K562 (cell line): ENCODE results near the gene SPTAN1. TPM values are rescaled to one million over a fixed set of nuclear protein-coding genes. Genes with fewer than 3 reads are reported as not detected.
A peak's percentile ranks its signal among the peaks of the same experiment; 100 is the strongest.

ENCODE experiments used
- ATAC-seq: fragments of 200-7000 bp; cut with Tn5 transposase; 3 replicates; pipeline ENCODE4 v1.9.1; 2020; ENCODE audit warnings: moderate library complexity
- BruUV-seq: library from RNA; stranded (reverse); fragments of 400-500 nt; replicated peaks from 2 replicates; lab custom pipeline; 2021; lab: Mats Ljungman, UMichigan
- CTCF ChIA-PET: fragments of 300-600 bp; formaldehyde crosslinking; extraction: SDS; loops from one replicate; lab custom pipeline; 2021; ENCODE audit warnings: low intra/inter-chr PET ratio; lab: Yijun Ruan, JAX
- POLR2A ChIA-PET: fragments of 300-600, 350-650 bp; sonication (Branson Sonifier 250); formaldehyde crosslinking; extraction: SDS; loops from one replicate; lab custom pipeline; 2021; ENCODE audit warnings: antibody characterized with exemption, inconsistent platforms; lab: Yijun Ruan, JAX
- DNase-seq, 4 experiments: peaks; one replicate each; pipeline versions ENCODE4 v3.0.0 to v3.0.0-alpha.2; 2011 to 2018; ENCODE audit warnings: low spot score in 3 of 4, mixed read lengths in 3 of 4; ENCODE audit errors: extremely low read depth in 1 of 4
- FAIRE-seq: peaks from 2 replicates; lab custom pipeline; 2011; peaks lifted over from hg19 to GRCh38; lab: Jason Lieb, UNC
- H2AFZ ChIP-seq: 2 replicates; pipeline ENCODE4 v1.6.0; 2011; ENCODE audit warnings: low read depth, low read length, control low read depth, inconsistent platforms
- H3K27ac ChIP-seq: fragments of 200-600 bp; 3 replicates; pipeline ENCODE4 v1.8.0; 2011; ENCODE audit warnings: low read depth, mild to moderate bottlenecking, control low read depth, inconsistent platforms, low read length, moderate library complexity, mixed read lengths; ENCODE audit errors: extremely low read depth
- H3K27me3 ChIP-seq, 2 experiments: fragments of 300-600 bp in 1 of 2; 2 replicates in 1 of 2; 3 replicates in 1 of 2; pipeline versions ENCODE4 v1.6.0 to v1.8.0; 2011; ENCODE audit warnings: inconsistent platforms in 2 of 2, low read length in 2 of 2, mild to moderate bottlenecking in 1 of 2, mixed read lengths in 1 of 2, moderate library complexity in 1 of 2; ENCODE audit not compliant: control insufficient read depth in 2 of 2, insufficient read depth in 2 of 2
- H3K36me3 ChIP-seq: fragments of 300-600 bp; 3 replicates; pipeline ENCODE4 v1.8.0; 2011; ENCODE audit warnings: mild to moderate bottlenecking, low read length, inconsistent platforms; ENCODE audit not compliant: control insufficient read depth, insufficient read depth
- H3K4me1 ChIP-seq, 2 experiments: fragments of 200-600 bp in 1 of 2; replicated peaks in 1 of 2; 2 replicates in 1 of 2; 3 replicates in 1 of 2; pipeline versions ENCODE4 v1.5.1 to v1.8.0; 2011; ENCODE audit warnings: inconsistent platforms in 2 of 2, low read length in 2 of 2, mild to moderate bottlenecking in 1 of 2, mixed read lengths in 1 of 2, moderate library complexity in 1 of 2; ENCODE audit not compliant: control insufficient read depth in 2 of 2, insufficient read depth in 2 of 2
- H3K4me2 ChIP-seq: 2 replicates; pipeline ENCODE4 v1.6.1; 2011; ENCODE audit warnings: low read length, control low read depth, inconsistent platforms, mixed read lengths; ENCODE audit not compliant: insufficient read depth
- H3K4me3 ChIP-seq: fragments of 200-600 bp; sonication (generic), shearing (Covaris generic); 2 replicates; pipeline ENCODE4 v1.5.1; 2016; ENCODE audit warnings: control low read depth, inconsistent platforms
- H3K79me2 ChIP-seq: fragments of 200-600 bp; 3 replicates; pipeline ENCODE4 v1.8.0; 2011; ENCODE audit warnings: low read length, inconsistent platforms; ENCODE audit not compliant: control insufficient read depth, insufficient read depth
- H3K9ac ChIP-seq, 2 experiments: 2 replicates each; pipeline versions ENCODE4 v1.6.0 to v1.6.1; 2011; ENCODE audit warnings: low read depth in 2 of 2, low read length in 2 of 2, control low read depth in 1 of 2, inconsistent platforms in 1 of 2, mild to moderate bottlenecking in 1 of 2, mixed read lengths in 1 of 2; ENCODE audit not compliant: insufficient read depth in 1 of 2
- H3K9me1 ChIP-seq: one replicate; pipeline ENCODE4 v1.6.0; 2011; ENCODE audit warnings: inconsistent platforms, mild to moderate bottlenecking, low read length, moderate library complexity; ENCODE audit not compliant: control insufficient read depth, insufficient read depth
- H3K9me3 ChIP-seq: replicated peaks from 2 replicates; pipeline ENCODE4 v1.5.1; 2011; ENCODE audit warnings: low read depth, low read length, inconsistent platforms; ENCODE audit not compliant: control insufficient read depth, insufficient read depth
- H4K20me1 ChIP-seq: replicated peaks from 2 replicates; pipeline ENCODE4 v1.6.1; 2011; ENCODE audit warnings: low read length, inconsistent platforms, mixed read lengths; ENCODE audit not compliant: control insufficient read depth, insufficient read depth
- POLR2G ChIP-seq: fragments of 200-400 bp; formaldehyde crosslinking; IDR thresholded peaks from 2 replicates; pipeline ENCODE4 v1.6.1; 2017; ENCODE audit warnings: low read depth, mild to moderate bottlenecking, antibody characterized with exemption, low read length, moderate library complexity
- WGBS: fragments of 100-300 bp; shearing (Covaris generic); methylation state at CpG from one replicate; pipeline ENCODE4 v1.1.6; 2016; ENCODE audit warnings: low coverage, mixed read lengths; ENCODE audit not compliant: insufficient coverage; ENCODE audit errors: missing lambda C conversion rate; 5-methylcytosine and 5-hydroxymethylcytosine counted together
- in situ Hi-C: fragments of 300-500 bp; cut with MboI; formaldehyde crosslinking; loops from 4 replicates; pipeline ENCODE4 v1.15.0; 2018; ENCODE audit warnings: inconsistent platforms, mixed read lengths
- intact Hi-C: fragments of 100-400 bp; cut with micrococcal nuclease; formaldehyde crosslinking; loops from 2 replicates; pipeline ENCODE4 v1.14.2; 2022
- polyA plus RNA-seq, 8 experiments: library from polyadenylated mRNA; depleted of rRNA in 4 of 8; stranded (reverse) in 5 of 8; unstranded in 3 of 8; fragments of >200 nt; fragmentation: Nextera tagmentation in 2 of 8; fragmentation: Illumina TruSeq in 1 of 8; extraction: Ambion mirVana in 2 of 8; extraction: Trizol in 1 of 8; gene quantifications; 2 replicates each; pipeline versions ENCODE4 v1.2.1 to v1.2.3, GENCODE V29; 2011 to 2014; ENCODE audit warnings: inconsistent platforms in 1 of 8, missing spikeins in 1 of 8
- total RNA-seq, 7 experiments: library from RNA; depleted of rRNA in 6 of 7; stranded (reverse); fragments of >200 nt in 6 of 7; fragmentation: Illumina TruSeq in 2 of 7; extraction: Trizol in 2 of 7; gene quantifications; 2 replicates each; pipeline versions ENCODE4 v1.2.1 to v1.2.3, GENCODE V29; 2011 to 2021; ENCODE audit warnings: low replicate concordance in 1 of 7
- TF ChIP-seq, protein P1 (sequence below): fragments of 250-450 bp; sonication (Bioruptor Pico); IDR thresholded peaks from 2 replicates; pipeline ENCODE4 v1.4.0; 2020; ENCODE audit warnings: mild to moderate bottlenecking, moderate library complexity, borderline replicate concordance

SPTAN1 gene
- total and polyA plus RNA-seq, 9 of the 15 experiments (the other 6 are each of a cell fraction or from before 2014, with no cell fraction given), result 1.5 to 13.5 (median 6.8) TPM

DNA sequence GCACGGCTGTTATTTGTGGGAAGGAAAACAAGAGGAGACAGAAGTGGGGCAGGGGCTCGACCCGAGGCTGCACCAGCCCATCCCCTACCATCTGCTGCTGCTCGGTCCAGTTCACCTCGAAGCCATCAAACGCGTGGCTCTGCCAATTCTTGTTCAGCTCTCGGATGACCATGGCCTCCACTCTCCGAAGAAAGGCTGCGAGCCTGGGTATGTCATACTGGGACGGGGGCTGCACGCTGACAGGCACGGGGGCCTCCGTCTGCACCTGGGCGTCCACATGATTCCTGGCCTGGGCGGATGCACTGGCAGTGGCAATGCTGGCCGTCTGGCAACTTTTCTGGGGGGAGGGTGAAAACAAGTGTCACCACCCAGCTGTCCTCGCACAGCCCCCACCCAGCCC, 88.2 kb downstream of the SPTAN1 start:
- TF ChIP-seq, protein P1, sequence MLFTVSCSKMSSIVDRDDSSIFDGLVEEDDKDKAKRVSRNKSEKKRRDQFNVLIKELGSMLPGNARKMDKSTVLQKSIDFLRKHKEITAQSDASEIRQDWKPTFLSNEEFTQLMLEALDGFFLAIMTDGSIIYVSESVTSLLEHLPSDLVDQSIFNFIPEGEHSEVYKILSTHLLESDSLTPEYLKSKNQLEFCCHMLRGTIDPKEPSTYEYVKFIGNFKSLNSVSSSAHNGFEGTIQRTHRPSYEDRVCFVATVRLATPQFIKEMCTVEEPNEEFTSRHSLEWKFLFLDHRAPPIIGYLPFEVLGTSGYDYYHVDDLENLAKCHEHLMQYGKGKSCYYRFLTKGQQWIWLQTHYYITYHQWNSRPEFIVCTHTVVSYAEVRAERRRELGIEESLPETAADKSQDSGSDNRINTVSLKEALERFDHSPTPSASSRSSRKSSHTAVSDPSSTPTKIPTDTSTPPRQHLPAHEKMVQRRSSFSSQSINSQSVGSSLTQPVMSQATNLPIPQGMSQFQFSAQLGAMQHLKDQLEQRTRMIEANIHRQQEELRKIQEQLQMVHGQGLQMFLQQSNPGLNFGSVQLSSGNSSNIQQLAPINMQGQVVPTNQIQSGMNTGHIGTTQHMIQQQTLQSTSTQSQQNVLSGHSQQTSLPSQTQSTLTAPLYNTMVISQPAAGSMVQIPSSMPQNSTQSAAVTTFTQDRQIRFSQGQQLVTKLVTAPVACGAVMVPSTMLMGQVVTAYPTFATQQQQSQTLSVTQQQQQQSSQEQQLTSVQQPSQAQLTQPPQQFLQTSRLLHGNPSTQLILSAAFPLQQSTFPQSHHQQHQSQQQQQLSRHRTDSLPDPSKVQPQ (CRISPR knock-in tag), result no peak
- TF ChIP-seq POLR2G, result peak; percentile 37; the same call in 1 of the 2 replicates
- peaks cover 6% of the 10 kb centered on the region for H4K20me1 ChIP-seq
- POLR2A ChIA-PET, result interaction anchor here (0.6 kb wide), 1 partner anchor 199 kb away, joined by 3 read pairs; no protein-coding TSS in a partner anchor
- in situ Hi-C loops (no loop called here), intact Hi-C loops (no loop called here)
- H3K27ac ChIP-seq, result no peak overlapping the region
- peaks cover 19% of the 10 kb centered on the region for H3K79me2 ChIP-seq
- H3K36me3 ChIP-seq, result peaks cover 64% of the 10 kb centered on the region
- peaks cover 0 to 18% of the 10 kb centered on the region in 2 experiments; a peak in 2 of 5 replicates for H3K4me1 ChIP-seq
- FAIRE-seq, result no peak
- H3K4me3 ChIP-seq, result no peak overlapping the region
- no peak overlapping the region; a peak in 1 of 4 replicates for H3K9ac ChIP-seq
- no peaks in the 10 kb centered on the region for H3K27me3 ChIP-seq
- no peak overlapping the region for H3K4me2 ChIP-seq
- no peak for ATAC-seq
- H2AFZ ChIP-seq, result no peak overlapping the region
- no TSS peak for BruUV-seq
- no peaks in the 10 kb centered on the region for H3K9me3 ChIP-seq
- 86% methylated on average over 9 of the region's 18 CpGs for WGBS
- no peaks in the 10 kb centered on the region for H3K9me1 ChIP-seq
- DNase-seq, result no peak
- CTCF ChIA-PET, result no interaction called here
